GM23248 (cell line): Measurements from ENCODE around the gene ZSCAN18.

Experiments used
- EZH2 ChIP-seq: fragments of 200-600 bp; sonication (generic); IDR thresholded peaks from 2 replicates; pipeline ENCODE4 v1.6.1; 2018; ENCODE audit warnings: antibody characterized with exemption, mild to moderate bottlenecking; ENCODE audit not compliant: insufficient read depth, poor library complexity, severe bottlenecking
- EZH2phosphoT487 ChIP-seq: fragments of 200-600 bp; sonication (generic); IDR thresholded peaks from 2 replicates; pipeline ENCODE4 v1.6.1; 2018; ENCODE audit warnings: antibody characterized with exemption, moderate library complexity, mild to moderate bottlenecking, low read depth; ENCODE audit not compliant: insufficient read depth

DNA sequence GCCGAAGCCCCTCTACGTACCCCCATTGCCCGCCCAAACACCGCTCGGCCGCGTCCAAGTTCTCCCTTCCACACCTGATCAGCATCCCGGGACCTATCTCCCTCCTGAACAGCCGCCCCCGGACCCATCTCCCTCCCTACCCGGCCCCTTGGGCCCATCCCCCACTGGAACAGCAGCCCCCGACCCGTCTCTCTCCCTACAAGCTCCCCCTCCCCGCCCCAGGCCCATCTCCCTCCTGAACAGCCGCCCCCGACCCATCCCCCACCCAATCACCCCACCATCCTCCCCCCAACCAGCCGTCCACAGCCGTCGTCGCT is 63.6 kb downstream of the ZSCAN18 start:
- TF ChIP-seq EZH2phosphoT487: no peak
- no peak for TF ChIP-seq EZH2
